GM13977 (cell line): Measurements from ENCODE around the gene TKT.

Experiments
- DNase-seq: peaks from one replicate; pipeline ENCODE4 v3.0.0; 2012; ENCODE audit warnings: low spot score
- CTCF ChIP-seq: IDR thresholded peaks from 2 replicates; pipeline ENCODE4 v1.5.1; 2012; ENCODE audit warnings: mild to moderate bottlenecking, control low read depth; ENCODE audit not compliant: insufficient read depth; ENCODE audit errors: extremely low read depth, missing control alignments
- in situ Hi-C: fragments of 300-500 bp; cut with MboI; formaldehyde crosslinking; loops from one replicate; pipeline ENCODE4 v1.12.0; 2022; ENCODE audit warnings: low sequenced_read_pairs, low pct_unique_long_range_greater_than_20kb, mixed read lengths, inconsistent platforms; ENCODE audit not compliant: unreplicated experiment

TKT gene

GRCh38 chr3:53194210-53195065, 61.4 kb downstream of the TKT start:
- TF ChIP-seq CTCF: no peak
- DNase-seq: no peak
- in situ Hi-C loops: loop anchor here (5.0 kb wide), 2 partner anchors 62 to 82 kb away; partner anchors contain the start of gene RFT1

- in situ Hi-C loops: loop anchor here (5.0 kb wide), 1 partner anchor 61 kb away; the partner anchor contains the start of gene RFT1
- no peak for DNase-seq
- TF ChIP-seq CTCF: no peak
Measured at GRCh38 chr3:53193466-53194209, 62.2 kb downstream of the TKT start.

- in situ Hi-C loops: loop anchor here (5.0 kb wide), 1 partner anchor 60 kb away; the partner anchor contains the start of gene RFT1
Measured at GRCh38 chr3:53192608-53193007, 63.2 kb downstream of the TKT start.

GRCh38 chr3:53191836-53192480, 63.9 kb downstream of the TKT start:
- DNase-seq: no peak
- TF ChIP-seq CTCF: no peak
- in situ Hi-C loops: loop anchor here (5.0 kb wide), 1 partner anchor 60 kb away; the partner anchor contains the start of gene RFT1

More at GRCh38 chr3:53192608-53193007, 63.2 kb downstream of the TKT start:
- no peak for TF ChIP-seq CTCF
- no peak for DNase-seq

- DNase-seq: no peak
- TF ChIP-seq CTCF: no peak
- in situ Hi-C loops: loop anchor here (5.0 kb wide), 1 partner anchor 58 kb away; the partner anchor contains the start of gene RFT1
Measured at GRCh38 chr3:53190659-53191058, 65.2 kb downstream of the TKT start.

GRCh38 chr3:53189276-53189675, 66.5 kb downstream of the TKT start:
- no peak for TF ChIP-seq CTCF
- no peak for DNase-seq
- in situ Hi-C loops: no loop called here
